Keratinocyte (primary cell): ENCODE results near the gene SEZ6.

Source experiments
- CTCF ChIP-seq, 3 experiments: IDR thresholded peaks in 1 of 3; conservative IDR thresholded peaks in 1 of 3; optimal IDR thresholded peaks in 1 of 3; 2 replicates in 2 of 3; 3 replicates in 1 of 3; pipeline versions ENCODE3 to v1.5.1; 2011; ENCODE audit warnings: low read length in 3 of 3, mild to moderate bottlenecking in 3 of 3, moderate library complexity in 2 of 3, control low read depth in 1 of 3, inconsistent platforms in 1 of 3; ENCODE audit not compliant: insufficient read depth in 2 of 3; ENCODE audit errors: extremely low read depth in 1 of 3
- EZH2 ChIP-seq: IDR thresholded peaks from one replicate; pipeline ENCODE4 v1.6.1; 2012; ENCODE audit warnings: inconsistent platforms, mild to moderate bottlenecking, low read length, moderate library complexity

GRCh38 chr17:29007860-29008455, 2.1 kb upstream of the SEZ6 start:
- TF ChIP-seq EZH2 = no peak
- no peak for TF ChIP-seq CTCF (optimal IDR thresholded peaks at IDR 0.05 in 1 of 3, IDR thresholded peaks at IDR 0.05 in 1 of 3, conservative IDR thresholded peaks at IDR 0.05 in 1 of 3; ENCODE audit: extremely low read depth in 1 of 3, insufficient read depth in 2 of 3, low read length in 3 of 3)
